ENCODE measurements around the gene TM6SF1. TPM values are rescaled to one million over a fixed set of nuclear protein-coding genes. Genes with fewer than 3 reads are reported as not detected.

Gene TM6SF1
- total RNA-seq, 2 donors from 2014 or later: 7.3 to 30.2 TPM

- H3K4me1 ChIP-seq: peaks cover 0 to 56% of the 10 kb centered on the region in 2 donors
- DNase-seq (ENCODE audit: low spot score): no peak
- TF ChIP-seq, protein P1, sequence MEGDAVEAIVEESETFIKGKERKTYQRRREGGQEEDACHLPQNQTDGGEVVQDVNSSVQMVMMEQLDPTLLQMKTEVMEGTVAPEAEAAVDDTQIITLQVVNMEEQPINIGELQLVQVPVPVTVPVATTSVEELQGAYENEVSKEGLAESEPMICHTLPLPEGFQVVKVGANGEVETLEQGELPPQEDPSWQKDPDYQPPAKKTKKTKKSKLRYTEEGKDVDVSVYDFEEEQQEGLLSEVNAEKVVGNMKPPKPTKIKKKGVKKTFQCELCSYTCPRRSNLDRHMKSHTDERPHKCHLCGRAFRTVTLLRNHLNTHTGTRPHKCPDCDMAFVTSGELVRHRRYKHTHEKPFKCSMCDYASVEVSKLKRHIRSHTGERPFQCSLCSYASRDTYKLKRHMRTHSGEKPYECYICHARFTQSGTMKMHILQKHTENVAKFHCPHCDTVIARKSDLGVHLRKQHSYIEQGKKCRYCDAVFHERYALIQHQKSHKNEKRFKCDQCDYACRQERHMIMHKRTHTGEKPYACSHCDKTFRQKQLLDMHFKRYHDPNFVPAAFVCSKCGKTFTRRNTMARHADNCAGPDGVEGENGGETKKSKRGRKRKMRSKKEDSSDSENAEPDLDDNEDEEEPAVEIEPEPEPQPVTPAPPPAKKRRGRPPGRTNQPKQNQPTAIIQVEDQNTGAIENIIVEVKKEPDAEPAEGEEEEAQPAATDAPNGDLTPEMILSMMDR (IDR thresholded peaks at IDR 0.05): no peak
Observed at GRCh38 chr15:83064859-83065258, 42.6 kb upstream of the TM6SF1 start.

GRCh38 chr15:83065431-83065830 lies 42.0 kb upstream of the TM6SF1 start:
- TF ChIP-seq, protein P1 (IDR thresholded peaks at IDR 0.05): no peak
- peak overlapping the region; percentile 96 to 97 for H3K27ac ChIP-seq

More at GRCh38 chr15:83064859-83065258, 42.6 kb upstream of the TM6SF1 start:
- Histone ChIP-seq H3K27ac (peak overlapping the region; percentile 31 to 96), H3K4me3 (peak overlapping the region; percentile 66 to 87), H3K36me3 (no peaks in the 10 kb centered on the region), H3K27me3 (no peaks in the 10 kb centered on the region), H3K9me3 (no peaks in the 10 kb centered on the region)

GRCh38 chr15:83066034-83066733 lies 41.3 kb upstream of the TM6SF1 start:
- TF ChIP-seq, protein P1 (IDR thresholded peaks at IDR 0.05): no peak
- H3K4me3 ChIP-seq: peak overlapping the region; percentile 66 to 87
- H3K4me1 ChIP-seq: peaks cover 0 to 56% of the 10 kb centered on the region in 2 donors
- H3K27me3 ChIP-seq: no peaks in the 10 kb centered on the region
- peak overlapping the region; percentile 96 to 97 for H3K27ac ChIP-seq
- no peaks in the 10 kb centered on the region for H3K9me3 ChIP-seq
- H3K36me3 ChIP-seq: no peaks in the 10 kb centered on the region
- DNase-seq (ENCODE audit: low spot score): no peak

More at GRCh38 chr15:83065431-83065830, 42.0 kb upstream of the TM6SF1 start:
- Histone ChIP-seq H3K36me3 (no peaks in the 10 kb centered on the region), H3K4me3 (peak overlapping the region; percentile 66 to 87), H3K9me3 (no peaks in the 10 kb centered on the region), H3K27me3 (no peaks in the 10 kb centered on the region), H3K4me1 (peaks cover 0 to 56% of the 10 kb centered on the region in 2 donors)
- no peak for DNase-seq (ENCODE audit: low spot score)

DNA sequence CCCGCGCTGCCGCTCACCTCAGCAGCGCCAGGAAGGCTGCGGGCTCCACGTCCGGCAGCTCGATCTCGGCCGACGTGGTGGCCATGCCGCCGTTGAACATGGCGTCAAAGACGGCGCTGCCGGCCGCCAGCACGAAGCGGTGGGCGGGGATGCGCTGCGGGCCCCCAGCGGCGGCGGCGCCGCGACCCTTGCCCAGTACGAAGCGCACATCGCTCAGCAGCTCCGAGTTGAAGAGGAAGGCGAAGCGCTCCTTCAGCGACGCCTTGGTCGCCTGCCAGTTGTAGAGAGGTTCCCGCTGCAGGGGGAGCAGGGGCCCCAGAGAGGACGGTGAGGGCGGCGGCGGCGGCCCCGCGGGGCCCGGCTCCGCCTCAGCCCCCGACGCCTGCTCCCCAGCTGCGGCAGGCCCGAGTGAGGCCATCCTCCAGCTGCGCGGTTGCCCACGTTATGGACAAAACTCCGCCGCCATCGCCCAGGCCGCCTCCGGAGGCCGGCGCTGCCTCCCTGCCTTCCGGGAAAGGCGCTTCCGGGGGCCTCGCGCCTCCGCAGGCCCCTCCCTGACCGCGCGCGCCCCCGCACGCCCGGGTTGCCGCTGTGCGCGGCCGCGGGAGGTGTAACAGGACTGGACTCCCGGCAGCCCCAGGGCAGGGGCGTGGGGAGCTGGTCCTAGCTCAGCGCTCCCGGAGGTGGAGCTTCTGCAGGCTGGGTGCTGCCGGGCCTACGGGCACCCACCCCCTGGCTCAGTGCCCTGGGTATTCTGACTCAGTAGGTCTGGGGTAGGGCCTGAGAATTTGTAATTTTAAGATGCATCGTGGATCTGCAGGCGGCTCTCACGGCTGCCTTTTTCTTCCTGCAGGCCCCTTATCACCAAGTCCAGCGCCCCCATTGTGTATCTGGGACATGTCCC lies 40.5 kb upstream of the TM6SF1 start, which contains the start of gene BTBD1:
Gene BTBD1, minus strand, starts transcription at position 519 of the 904 bp plus-strand sequence. Its CDS starts 101 bp downstream, at position 418.
- H3K27me3 ChIP-seq: no peaks in the 10 kb centered on the region
- peak within 1 kb of the TSS; percentile 66 to 87 for H3K4me3 ChIP-seq
- H3K27ac ChIP-seq: peak within 1 kb of the TSS; percentile 96 to 97
- H3K36me3 ChIP-seq: no peaks in the 10 kb centered on the region
- TF ChIP-seq, protein P1 (IDR thresholded peaks at IDR 0.05): peak in 1 of 2 donors; percentile 47
- no peaks in the 10 kb centered on the region for H3K9me3 ChIP-seq
- H3K4me1 ChIP-seq: peaks cover 0 to 49% of the 10 kb centered on the region in 2 donors
- peak; percentile 95 for DNase-seq (ENCODE audit: low spot score)

- H3K27me3 ChIP-seq: no peaks in the 10 kb centered on the region
- peak overlapping the region; percentile 66 to 87 for H3K4me3 ChIP-seq
- no peaks in the 10 kb centered on the region for H3K9me3 ChIP-seq
- H3K4me1 ChIP-seq: peaks cover 0 to 43% of the 10 kb centered on the region in 2 donors
- TF ChIP-seq, protein P1 (IDR thresholded peaks at IDR 0.05): no peak
- H3K36me3 ChIP-seq: no peaks in the 10 kb centered on the region
- no peak for DNase-seq (ENCODE audit: low spot score)
- peak overlapping the region; percentile 96 to 97 for H3K27ac ChIP-seq
Observed at GRCh38 chr15:83067638-83067962, 39.8 kb upstream of the TM6SF1 start.
